NCI-H524 (cell line): ENCODE measurements around the gene HOXB3.

Experiments
- DNase-seq, 2 experiments: peaks; one replicate each; lab custom pipeline; 2025; lab: John Stamatoyannopoulos, UW

Gene HOXB3

DNA sequence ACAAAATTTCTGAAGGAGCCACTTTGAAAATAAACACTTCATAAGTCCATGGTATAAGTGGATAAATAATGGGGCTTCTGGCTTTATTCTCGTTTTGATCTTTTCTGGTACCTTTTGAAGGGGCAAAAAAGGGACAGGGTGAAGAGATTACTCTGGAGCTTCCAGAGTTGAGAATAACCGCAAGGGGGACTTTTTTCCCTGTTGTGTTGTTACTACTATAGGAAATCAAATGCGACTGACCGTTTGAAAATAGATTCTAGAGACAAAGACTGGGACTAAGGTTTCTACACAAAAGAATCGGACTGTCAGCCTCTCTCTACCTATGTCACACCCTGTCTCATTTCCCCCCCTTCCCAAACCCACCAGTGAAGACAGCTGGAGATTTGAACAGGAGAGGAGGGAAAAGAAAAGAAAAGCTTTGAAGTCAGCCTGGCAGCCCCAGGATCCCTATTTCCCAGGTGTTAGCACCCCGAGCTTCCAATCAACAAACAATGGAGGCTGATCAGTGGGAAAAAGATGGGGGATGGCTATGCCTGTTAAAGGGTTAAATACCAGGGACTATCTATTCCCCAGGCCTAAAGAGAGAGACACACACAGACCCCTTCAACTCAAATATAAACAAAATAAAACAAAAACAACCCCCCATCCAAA is 20.2 kb downstream of the HOXB3 start:
- peak in 1 of 2 experiments; percentile 17 for DNase-seq

- no peak for DNase-seq
These were observed 20.8 kb downstream of the HOXB3 start for GRCh38 chr17:48569240-48569582.

DNA sequence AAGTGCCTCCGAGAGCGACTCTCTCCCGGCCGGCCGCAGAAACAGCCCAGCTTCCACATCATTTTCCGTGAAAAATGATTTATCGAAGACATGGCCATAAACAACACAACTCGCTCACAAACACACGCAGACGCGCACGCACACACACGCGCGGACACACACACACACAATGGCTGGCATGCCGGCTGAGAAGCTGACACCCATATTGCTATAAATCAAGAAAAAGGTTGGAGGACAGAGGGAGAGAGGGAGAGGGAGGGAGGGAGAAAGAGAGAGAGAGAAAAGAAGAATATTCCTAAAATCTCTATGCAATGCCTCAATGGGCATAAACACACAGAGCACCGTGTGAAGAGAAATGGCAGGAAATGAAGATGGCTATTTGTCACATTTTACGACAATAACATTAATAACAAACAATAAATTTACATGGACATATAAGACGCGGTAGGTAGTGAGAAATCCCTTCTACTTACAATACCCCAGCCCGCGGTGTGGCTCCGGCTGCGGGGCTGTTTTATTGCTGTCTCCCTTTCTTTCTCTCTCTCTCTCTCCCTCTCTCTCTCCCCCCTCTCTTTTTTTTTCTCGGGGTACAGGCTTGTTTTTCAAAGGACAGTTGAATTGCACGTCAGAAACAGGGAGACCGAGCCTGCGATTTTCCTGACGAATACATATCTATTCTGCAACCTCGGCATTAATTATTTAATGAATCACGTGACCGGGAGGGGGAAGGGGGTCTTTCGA is 21.4 kb downstream of the HOXB3 start:
- no peak for DNase-seq

- DNase-seq: no peak
These were observed 22.2 kb downstream of the HOXB3 start for GRCh38 chr17:48567646-48568354.

GRCh38 chr17:48567209-48567608 is 22.8 kb downstream of the HOXB3 start:
- DNase-seq: no peak

GRCh38 chr17:48566717-48567116 is 23.3 kb downstream of the HOXB3 start:
- no peak for DNase-seq

- DNase-seq: no peak
These were observed 23.9 kb downstream of the HOXB3 start for GRCh38 chr17:48565925-48566710.

DNA sequence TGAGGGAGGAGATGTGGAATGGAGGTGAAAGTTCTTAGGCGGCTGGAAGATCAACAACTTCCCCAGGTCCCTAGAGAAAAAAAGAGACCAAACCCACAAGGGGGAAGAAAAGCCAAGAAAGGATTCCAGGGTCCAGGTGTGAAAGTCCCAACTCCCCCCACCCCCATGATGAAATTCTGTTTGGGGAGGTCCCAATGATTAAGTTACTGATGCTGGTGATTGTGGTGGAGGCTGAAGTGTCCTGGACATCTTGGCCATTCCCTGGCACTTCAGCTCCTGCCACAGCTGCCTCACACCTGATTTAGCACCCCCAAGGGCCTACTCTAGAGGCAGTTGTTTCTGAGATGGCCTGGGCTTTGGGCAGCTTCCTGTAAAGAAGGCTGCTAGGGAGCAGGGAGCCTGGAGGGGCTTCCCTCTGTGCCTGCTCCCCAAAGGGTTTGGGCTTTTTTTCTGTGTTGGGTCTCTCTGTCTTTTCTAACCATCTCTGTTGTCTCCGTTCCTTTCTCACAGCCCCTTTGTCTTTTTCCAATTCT is 25.0 kb downstream of the HOXB3 start:
- DNase-seq: no peak

DNA sequence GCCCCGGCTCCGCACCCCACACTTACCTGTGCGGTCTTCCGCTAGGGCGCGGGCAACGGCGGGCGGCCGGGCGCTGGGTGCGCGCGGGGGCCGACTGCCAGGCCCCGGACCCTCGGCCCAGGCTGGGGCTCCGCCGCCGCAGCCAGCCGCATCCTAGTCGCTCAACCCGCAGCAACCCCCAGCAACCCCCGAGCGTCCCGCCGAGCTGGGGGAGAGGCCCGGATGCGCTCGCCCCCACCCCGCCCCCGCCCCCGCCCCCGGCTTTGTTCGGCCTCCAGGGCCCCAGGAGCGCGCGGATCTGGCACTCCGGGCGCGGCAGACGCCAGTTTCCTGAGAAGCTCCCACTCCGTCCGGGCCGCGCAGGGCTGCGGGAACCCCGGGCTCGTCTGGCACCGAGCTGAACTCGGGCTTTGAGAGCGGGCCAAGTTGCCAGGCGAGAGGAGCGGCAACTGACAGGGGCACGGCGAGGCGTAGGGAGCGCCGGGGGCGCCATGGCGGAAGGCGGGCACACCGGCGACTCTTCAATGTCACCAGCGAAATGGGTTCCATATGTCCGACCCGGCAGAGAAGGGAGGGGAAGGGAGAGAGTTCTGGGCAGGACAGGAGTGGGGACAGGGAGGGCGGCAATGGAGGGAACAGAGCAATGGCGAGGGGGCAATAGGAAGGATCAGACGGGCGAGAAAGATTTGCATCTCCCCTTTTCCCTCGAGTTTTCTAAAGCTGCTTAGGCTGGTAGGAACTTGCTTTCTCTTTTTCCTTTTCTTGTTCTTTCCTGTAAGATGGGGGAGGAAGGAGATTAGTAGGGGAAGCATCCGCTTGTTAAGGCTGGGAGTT is 25.6 kb downstream of the HOXB3 start:
- DNase-seq: no peak

GRCh38 chr17:48563867-48564187 is 26.2 kb downstream of the HOXB3 start:
- no peak for DNase-seq

GRCh38 chr17:48563385-48563838 is 26.6 kb downstream of the HOXB3 start:
- no peak for DNase-seq

DNA sequence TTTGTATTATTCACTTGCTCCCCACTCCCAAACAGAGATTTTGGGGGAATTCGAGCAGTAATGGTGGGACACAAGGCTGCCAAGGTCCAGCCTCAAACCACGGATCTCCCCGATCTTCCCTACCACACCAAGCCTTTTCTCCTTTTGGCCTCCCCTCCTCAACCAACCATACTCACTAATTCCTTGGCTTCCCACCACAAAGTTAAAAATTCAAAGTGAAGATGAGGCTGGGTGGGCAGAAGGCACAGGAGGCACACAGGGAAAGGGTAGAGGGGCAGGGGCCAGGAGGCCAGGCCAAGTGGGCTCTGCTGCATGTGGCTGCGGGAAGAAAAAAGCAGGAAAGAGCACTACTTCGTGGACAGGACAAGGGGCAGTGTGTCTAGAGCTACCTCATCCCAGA is 27.1 kb downstream of the HOXB3 start:
- DNase-seq: no peak

DNA sequence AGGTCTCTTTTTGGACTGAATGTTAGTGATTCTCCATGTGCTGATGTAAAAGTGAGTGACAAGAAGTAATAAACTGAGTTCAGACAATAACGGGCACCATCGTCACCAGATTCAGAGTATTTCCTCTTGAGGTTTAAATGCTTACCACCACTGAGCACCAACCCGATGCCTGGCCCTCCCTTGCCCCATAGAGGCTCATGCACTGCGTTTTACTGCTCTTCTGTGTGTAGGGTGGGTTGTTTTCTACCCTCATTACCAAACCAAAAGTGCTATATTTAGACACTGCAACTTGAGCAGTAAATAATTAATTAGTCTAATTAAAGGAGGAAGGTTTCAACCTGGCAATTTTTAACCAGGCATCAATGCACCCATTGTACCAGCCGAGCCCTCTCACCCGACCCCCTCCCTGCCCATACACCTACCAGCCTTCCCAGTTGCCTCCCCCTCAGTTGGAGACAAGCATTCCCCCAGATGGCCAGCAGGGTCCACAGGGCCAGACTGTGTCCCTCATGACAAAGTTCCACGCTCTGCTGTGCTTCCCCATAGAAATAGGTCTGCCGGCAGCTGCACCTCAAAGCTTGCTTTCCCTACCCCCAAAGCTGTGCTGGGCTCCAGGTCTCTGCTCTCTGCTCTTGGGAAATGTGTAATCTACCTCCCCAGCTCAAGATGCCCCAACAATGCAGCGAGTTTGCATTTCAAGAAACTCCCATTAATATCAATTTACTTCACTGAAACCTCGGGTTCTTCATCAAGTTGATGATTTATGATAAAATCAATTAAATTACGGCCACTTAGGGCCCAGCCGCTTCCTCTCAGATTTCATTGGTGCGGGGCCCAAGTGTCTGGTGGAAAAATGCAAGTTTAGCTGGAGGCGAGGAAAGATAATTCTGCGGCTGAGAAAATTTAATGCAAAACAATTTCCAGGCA is 27.9 kb downstream of the HOXB3 start:
- no peak for DNase-seq

DNA sequence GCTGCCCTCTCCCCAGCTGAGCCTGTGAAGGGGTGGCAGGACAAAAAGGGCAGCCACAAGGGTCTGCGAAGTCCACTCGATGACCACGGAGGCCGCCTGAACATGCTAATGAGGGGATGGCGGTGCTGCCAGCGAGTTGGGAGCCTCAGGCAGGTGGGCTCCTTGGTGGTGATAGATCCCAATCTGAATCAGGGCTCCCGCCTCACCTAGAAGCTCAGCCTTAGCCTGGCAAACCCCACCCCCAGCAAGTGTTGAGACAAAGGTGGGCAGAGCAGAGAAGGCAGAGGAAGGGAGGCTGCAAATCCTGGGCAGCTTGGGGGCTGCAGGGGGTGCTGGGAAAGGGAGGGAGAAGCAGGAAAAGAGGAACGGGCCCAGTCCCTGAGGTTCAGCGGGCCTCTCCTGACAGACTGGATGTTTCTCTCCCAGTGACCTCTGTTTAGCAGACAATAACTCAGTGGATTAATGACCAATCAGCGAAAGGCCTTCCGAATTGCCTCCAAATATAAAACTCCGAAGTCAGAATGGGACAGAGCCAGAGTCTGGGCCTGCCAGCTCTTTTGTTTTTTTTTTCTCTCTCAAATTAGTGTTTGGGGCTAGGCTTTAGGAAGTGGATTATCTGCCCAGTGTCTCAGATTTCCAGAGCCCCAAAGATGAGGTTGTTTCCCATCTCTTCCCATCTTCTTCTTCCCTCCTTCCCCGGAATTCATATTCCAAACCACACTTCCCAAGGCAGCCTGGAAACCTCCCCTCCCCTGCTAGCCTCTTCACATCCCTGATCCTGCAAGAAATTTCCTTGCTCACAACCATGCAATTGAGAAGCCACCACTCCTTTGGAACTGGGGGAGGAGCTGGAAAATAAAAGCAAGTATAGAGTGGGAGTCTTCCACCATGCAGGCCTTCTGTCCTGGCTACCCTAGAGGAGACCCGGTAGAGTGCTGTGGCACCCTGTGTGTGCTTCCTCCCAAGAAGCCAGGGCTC is 29.9 kb downstream of the HOXB3 start:
- no peak for DNase-seq

- no peak for DNase-seq
These were observed 30.8 kb downstream of the HOXB3 start for GRCh38 chr17:48559122-48559839.

GRCh38 chr17:48558831-48559121 is 31.3 kb downstream of the HOXB3 start:
- no peak for DNase-seq

GRCh38 chr17:48558057-48558830 is 31.8 kb downstream of the HOXB3 start:
- no peak for DNase-seq
